Calu3 (cell line): ENCODE measurements around the gene SLC25A52. TPM values are rescaled to one million over a fixed set of nuclear protein-coding genes. Genes with fewer than 3 reads are reported as not detected.

Experiments
- BruUV-seq: library from RNA; stranded (reverse); fragments of 400-500 nt; replicated peaks from 2 replicates; lab custom pipeline; 2021; lab: Mats Ljungman, UMichigan
- CTCF ChIA-PET: fragments of 300-600 bp; sonication (Branson Sonifier 250); formaldehyde crosslinking; loops from one replicate; lab custom pipeline; 2022; ENCODE audit warnings: antibody characterized with exemption; lab: Charles Lee
- DNase-seq: peaks from one replicate; pipeline ENCODE4 v3.0.0; 2022
- H3K27ac Mint-ChIP-seq: one replicate; pipeline ENCODE4 v1.8.0; 2022; ENCODE audit warnings: mixed read lengths; ENCODE audit not compliant: unreplicated experiment
- H3K27me3 Mint-ChIP-seq: one replicate; pipeline ENCODE4 v1.8.0; 2022; ENCODE audit warnings: mixed read lengths; ENCODE audit not compliant: unreplicated experiment
- H3K36me3 Mint-ChIP-seq: one replicate; pipeline ENCODE4 v1.8.0; 2022; ENCODE audit warnings: mild to moderate bottlenecking, moderate library complexity, mixed read lengths; ENCODE audit not compliant: insufficient read depth, unreplicated experiment
- H3K4me1 Mint-ChIP-seq: one replicate; pipeline ENCODE4 v1.8.0; 2022; ENCODE audit warnings: mild to moderate bottlenecking, low read depth, mixed read lengths; ENCODE audit not compliant: unreplicated experiment
- H3K4me3 Mint-ChIP-seq: one replicate; pipeline ENCODE4 v1.8.0; 2022; ENCODE audit warnings: mild to moderate bottlenecking, low read depth, moderate library complexity, mixed read lengths; ENCODE audit not compliant: unreplicated experiment
- H3K9me3 Mint-ChIP-seq: one replicate; pipeline ENCODE4 v1.8.0; 2022; ENCODE audit warnings: low read depth, mixed read lengths; ENCODE audit not compliant: unreplicated experiment
- intact Hi-C: fragments of 100-400 bp; cut with micrococcal nuclease; formaldehyde crosslinking; loops from one replicate; pipeline ENCODE4 v1.10.0; 2022; ENCODE audit not compliant: unreplicated experiment
- total RNA-seq: library from RNA; stranded (reverse); gene quantifications from 2 replicates; pipeline ENCODE4 v1.2.3, GENCODE V29; 2022
- TF ChIP-seq, protein P1 (sequence below): fragments of 200-600 bp; IDR thresholded peaks from one replicate; pipeline ENCODE4 v1.8.0; 2022; ENCODE audit warnings: antibody characterized with exemption; ENCODE audit not compliant: unreplicated experiment

SLC25A52 gene
- total RNA-seq, 1 experiment from 2014 or later, result not detected

DNA sequence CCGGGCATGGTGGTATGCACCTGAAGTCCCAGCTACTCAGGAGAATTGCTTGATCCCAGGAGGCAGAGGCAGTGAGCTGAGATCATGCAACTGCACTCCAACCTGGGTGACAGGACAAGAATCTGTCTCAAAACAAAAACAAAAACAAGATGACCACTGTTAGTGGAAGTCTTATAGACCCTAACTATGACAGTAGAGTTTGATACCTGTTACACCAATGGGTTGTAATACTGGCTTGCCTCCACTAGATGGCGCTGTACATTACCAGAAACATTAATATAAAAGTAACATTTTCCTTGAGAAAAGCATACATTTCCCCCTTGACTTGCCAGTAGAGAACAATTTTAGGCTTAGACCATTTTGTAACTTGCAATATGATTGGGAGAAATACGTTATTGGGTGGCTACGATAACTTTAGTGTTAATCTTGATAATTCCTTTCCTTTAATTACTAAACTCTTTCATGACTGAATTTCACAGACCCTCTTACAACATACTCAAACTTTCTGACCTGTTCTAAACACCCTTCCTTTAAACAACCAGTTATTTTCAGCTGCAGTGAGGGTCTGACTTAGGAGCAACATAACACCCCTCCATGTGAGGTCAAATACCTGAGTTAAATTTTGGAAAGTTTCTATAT is 19.5 kb downstream of the SLC25A52 start:
- TF ChIP-seq, protein P1, sequence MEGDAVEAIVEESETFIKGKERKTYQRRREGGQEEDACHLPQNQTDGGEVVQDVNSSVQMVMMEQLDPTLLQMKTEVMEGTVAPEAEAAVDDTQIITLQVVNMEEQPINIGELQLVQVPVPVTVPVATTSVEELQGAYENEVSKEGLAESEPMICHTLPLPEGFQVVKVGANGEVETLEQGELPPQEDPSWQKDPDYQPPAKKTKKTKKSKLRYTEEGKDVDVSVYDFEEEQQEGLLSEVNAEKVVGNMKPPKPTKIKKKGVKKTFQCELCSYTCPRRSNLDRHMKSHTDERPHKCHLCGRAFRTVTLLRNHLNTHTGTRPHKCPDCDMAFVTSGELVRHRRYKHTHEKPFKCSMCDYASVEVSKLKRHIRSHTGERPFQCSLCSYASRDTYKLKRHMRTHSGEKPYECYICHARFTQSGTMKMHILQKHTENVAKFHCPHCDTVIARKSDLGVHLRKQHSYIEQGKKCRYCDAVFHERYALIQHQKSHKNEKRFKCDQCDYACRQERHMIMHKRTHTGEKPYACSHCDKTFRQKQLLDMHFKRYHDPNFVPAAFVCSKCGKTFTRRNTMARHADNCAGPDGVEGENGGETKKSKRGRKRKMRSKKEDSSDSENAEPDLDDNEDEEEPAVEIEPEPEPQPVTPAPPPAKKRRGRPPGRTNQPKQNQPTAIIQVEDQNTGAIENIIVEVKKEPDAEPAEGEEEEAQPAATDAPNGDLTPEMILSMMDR, result peak; percentile 89
- CTCF ChIA-PET, result interaction anchor here (0.6 to 0.8 kb wide), 4 partner anchors 81 to 1333 kb away, joined by 3 to 5 read pairs (median 3); no protein-coding TSS in a partner anchor
- no peak overlapping the region for H3K4me3 Mint-ChIP-seq
- no peaks in the 10 kb centered on the region for H3K36me3 Mint-ChIP-seq
- H3K4me1 Mint-ChIP-seq, result no peaks in the 10 kb centered on the region
- DNase-seq, result peak; percentile 41
- H3K9me3 Mint-ChIP-seq, result peaks cover 5% of the 10 kb centered on the region
- intact Hi-C loops, result loop anchor here (1.0 kb wide), 2 partner anchors 78 to 236 kb away; no protein-coding TSS in a partner anchor
- BruUV-seq, result no TSS peak
- no peak overlapping the region for H3K27ac Mint-ChIP-seq
- peaks cover under 1% of the 10 kb centered on the region for H3K27me3 Mint-ChIP-seq

DNA sequence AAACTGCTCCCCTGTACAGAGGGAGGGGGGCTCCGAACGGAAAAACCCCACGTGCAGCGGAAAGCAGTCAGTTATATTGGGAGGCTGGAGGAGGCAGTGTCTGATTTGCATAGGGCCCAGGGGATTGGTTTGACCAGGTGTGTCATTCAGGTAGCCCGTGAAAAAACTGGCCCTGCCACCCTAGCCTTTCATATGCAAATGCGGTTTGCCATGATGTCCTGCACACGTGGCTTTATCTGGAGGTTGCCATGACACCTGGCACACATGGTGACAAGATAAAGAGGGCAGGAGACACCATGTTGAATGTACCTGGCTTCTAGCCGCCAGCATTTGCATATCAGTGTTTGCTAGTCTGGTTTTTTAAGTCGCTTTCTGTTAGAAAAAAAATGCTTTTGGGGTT is 20.5 kb downstream of the SLC25A52 start:
- no TSS peak for BruUV-seq
- TF ChIP-seq, protein P1, result no peak
- no peak for DNase-seq
- CTCF ChIA-PET, result no interaction called here
- Mint-ChIP-seq H3K27ac (no peak overlapping the region), H3K36me3 (no peaks in the 10 kb centered on the region), H3K4me3 (no peak overlapping the region), H3K4me1 (no peaks in the 10 kb centered on the region), H3K9me3 (peaks cover 5% of the 10 kb centered on the region), H3K27me3 (no peaks in the 10 kb centered on the region)
- intact Hi-C loops, result no loop called here

DNA sequence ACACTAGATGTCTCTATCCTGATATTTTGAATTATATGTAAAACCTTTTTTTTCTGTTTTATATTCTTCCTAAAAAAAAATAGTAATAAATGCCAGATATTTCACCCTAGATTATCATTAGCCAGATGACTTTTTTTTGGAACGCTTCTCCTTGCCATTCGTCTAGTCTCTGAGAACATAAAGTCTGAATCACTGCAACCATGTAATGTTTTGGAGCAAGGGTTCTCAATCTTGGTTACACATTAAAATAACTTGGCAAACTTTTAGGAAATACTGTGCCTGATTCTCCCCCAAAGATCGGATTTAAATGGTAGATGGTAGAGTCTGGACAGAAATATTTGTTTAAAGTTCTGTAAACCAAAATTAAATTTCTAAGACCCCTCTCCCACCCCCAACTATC is 21.0 kb downstream of the SLC25A52 start:
- TF ChIP-seq, protein P1, result no peak
- H3K9me3 Mint-ChIP-seq, result peaks cover 5% of the 10 kb centered on the region
- DNase-seq, result no peak
- no peak overlapping the region for H3K4me3 Mint-ChIP-seq
- no peaks in the 10 kb centered on the region for H3K27me3 Mint-ChIP-seq
- H3K27ac Mint-ChIP-seq, result no peak overlapping the region
- no TSS peak for BruUV-seq
- H3K36me3 Mint-ChIP-seq, result no peaks in the 10 kb centered on the region
- no peaks in the 10 kb centered on the region for H3K4me1 Mint-ChIP-seq
- CTCF ChIA-PET, result no interaction called here
- intact Hi-C loops, result no loop called here

DNA sequence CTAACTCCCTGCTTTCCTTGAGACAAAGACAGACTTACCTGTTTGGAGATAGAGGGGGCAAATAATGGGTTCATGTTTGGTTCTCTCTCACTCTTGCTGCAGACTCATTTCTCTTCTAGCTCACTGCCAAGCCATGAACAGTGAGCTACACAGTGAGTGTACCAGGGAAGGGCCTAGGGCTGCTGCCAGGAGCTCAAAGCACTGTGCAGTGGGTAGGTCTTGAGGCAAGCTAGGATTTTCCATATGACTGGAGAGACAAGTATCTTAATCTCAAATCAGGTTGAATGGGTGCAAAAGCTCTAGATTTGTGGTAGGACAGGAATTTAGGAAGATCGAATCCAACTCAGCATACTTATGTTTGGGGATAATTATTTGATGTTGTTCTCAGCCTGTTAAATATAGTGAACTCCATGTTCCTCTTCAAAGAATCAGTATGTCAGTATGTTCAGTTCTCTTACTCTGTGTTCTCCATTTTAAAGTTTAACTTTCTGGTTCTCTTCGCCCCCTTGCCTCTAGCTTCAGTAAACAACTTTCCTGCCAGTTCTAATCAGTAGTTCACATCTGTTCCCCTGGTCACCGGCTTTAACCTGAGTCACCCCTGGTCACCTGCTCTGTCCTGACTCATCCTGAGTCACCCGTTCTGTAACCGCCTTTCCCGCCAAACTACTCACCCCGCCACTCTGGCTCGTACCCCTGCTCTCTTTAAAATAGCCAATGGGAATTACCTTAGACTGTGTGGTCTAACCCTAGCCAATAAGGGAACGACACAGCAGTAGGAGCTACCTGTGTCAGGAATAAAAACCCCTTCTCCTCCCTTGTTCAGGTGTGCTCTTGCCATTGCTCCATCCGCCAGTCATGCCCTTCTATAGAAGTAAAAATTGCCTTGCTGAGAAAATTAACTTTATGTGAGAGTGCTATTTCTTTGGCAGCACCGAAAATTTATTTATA is 21.9 kb downstream of the SLC25A52 start:
- no peak for DNase-seq
- Mint-ChIP-seq H3K4me3 (no peak overlapping the region), H3K27ac (no peak overlapping the region), H3K9me3 (peaks cover 7% of the 10 kb centered on the region), H3K36me3 (no peaks in the 10 kb centered on the region), H3K4me1 (no peaks in the 10 kb centered on the region), H3K27me3 (no peaks in the 10 kb centered on the region)
- intact Hi-C loops, result no loop called here
- TF ChIP-seq, protein P1, result no peak
- CTCF ChIA-PET, result interaction anchor here (0.6 kb wide), 1 partner anchor 98 kb away, joined by 5 read pairs; no protein-coding TSS in a partner anchor
- BruUV-seq, result no TSS peak
